GM18907 (cell line): ENCODE measurements around the gene PNMA6E.

Source experiments
- ATAC-seq: cut with Tn5 transposase; IDR thresholded peaks from one replicate; pipeline ENCODE4 v1.9.1; 2021; ENCODE audit warnings: mild to moderate bottlenecking, moderate library complexity; ENCODE audit not compliant: unreplicated experiment

Gene PNMA6E

DNA sequence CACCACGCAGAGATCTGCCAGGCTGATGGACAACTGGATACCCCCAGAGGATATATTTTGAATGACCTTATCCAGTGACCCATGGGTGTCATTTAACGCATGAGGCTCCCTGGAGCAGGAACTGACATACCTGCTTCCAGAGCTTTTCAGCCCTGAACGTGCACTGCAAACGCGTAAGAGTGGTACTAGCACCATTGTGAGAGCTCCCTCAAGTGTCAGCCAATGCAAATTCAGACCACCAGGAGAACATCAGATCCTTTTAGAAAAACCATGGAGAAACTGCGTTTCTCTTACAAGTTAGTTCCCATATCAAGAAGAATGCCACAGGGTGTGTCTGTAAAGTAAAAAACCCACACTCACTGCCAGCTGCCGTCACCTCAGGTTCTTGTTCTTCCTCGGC, 37.4 kb upstream of the PNMA6E start:
- ATAC-seq, result no peak

DNA sequence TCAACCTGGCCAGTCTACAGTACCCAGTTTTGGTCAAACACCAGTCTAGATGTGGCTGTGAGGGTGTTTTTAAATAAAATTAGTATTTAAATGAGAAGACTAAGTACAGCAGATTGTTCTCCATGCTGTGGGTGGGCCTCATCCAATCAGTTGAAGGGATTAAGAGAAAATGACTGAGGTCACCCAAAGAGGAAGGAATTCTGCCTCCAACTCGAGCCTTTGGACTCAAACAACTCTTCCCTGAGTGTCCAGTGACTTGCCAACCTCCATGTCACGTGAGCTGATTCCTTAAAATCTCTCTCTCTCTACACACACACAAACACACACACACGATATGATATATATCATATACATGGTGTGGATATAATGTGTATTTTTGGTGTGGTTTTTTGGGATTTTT, 34.7 kb upstream of the PNMA6E start:
- ATAC-seq, result no peak

DNA sequence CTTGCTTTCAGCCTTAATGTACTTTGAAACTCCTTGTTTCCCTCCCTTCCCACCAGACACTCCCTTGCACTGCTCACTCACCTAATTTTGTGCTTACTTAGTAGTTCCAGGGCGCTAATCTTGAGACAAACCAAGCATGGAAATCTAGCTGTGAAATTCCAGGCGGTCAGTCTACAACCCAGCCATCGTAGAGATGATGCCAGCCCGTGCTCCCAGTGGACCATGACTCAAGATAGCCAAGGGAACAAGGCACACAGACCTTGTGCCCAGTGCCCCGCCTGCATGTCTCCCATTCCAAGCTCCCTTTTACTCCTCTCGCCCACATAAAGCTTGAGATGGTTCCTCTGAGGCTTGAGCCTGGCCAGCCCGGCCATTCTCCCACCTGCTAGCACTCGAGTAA, 33.7 kb upstream of the PNMA6E start:
- ATAC-seq, result no peak

DNA sequence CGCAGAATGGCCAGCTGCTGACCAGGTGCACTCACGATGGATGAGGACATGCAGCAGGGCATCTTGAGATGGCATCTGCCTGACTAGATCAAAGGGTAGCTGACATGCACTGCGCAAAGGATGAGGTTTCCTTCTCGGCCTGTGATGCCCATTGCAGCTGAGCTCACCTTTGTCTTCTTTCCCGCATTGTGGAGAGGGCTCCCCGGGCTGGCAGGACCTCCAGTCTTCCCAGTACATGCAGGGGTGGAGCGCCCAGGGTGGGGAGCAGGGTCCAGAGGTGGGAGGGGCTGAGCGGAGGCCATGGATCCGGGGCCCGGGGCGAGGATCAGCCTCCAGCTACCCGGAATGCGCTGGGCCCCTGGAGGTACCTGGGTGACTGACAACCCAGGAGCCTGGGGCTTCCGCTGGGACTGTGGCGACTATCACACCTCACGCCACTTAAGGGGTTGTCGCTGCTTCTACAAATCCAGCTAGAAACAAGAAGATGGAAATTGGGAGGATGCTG, 32.7 kb upstream of the PNMA6E start:
- ATAC-seq, result no peak

DNA sequence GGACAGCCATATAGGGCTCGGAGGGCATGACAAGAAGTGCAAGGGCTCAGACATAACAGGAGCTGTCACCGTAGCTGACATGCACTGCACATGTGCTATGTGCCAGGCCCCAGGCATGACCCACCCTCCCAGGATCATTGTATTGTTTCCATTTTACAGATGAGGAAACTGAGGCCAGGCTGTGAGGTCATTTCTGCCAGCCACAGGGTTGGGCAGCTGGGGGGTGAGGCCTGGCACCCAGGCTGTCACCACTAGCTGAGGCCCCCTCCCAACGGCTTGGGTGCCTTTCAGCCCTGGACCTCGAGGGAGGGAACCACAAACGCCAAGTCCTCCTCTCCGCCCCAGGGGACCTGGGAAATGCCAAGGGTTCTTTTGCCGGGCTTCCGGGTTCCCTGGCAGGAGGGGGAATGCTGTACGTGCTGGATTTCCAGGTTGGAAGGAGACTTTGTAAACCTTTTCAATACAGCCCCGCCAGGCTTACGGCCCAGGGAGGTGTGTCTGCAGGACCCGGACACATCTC, 32.1 kb upstream of the PNMA6E start:
- ATAC-seq, result no peak

DNA sequence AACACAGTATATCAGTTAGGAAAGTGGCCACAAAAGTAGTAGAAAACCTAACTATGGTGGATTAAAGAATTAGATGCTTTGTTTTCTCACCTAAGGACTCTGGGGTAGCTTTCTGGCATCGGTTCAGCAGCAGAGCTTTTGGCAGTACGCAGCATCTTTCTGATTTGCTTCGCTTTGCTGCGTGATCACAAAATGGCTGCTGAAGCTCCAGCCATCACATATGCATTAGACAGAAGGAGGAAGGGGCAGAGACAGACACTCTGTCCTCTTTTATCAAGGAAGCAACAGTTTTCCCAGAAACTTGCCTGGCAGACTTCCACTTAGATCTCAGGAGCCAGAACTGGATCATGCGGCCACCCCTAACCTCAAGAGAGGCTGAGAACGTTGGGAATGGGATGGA, 29.6 kb upstream of the PNMA6E start:
- ATAC-seq, result no peak

DNA sequence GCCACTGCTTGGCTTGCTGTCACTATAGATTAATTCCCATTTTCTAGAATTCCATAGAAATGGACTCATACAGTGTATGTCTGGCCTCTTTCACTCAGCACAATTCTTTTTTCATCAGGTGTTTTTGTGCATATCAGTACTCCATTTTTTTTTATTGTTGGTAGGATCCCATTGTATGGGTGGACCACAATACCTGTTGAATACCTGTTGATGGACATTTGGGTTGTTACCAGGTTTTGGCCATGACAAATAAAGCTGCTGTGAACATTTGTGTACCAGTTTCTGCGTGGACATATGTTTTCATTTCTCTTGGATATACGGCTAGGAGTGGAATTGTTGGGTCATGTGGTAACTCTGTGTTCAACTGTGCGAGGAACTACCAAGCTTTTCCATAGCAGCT, 25.1 kb upstream of the PNMA6E start:
- no peak for ATAC-seq

DNA sequence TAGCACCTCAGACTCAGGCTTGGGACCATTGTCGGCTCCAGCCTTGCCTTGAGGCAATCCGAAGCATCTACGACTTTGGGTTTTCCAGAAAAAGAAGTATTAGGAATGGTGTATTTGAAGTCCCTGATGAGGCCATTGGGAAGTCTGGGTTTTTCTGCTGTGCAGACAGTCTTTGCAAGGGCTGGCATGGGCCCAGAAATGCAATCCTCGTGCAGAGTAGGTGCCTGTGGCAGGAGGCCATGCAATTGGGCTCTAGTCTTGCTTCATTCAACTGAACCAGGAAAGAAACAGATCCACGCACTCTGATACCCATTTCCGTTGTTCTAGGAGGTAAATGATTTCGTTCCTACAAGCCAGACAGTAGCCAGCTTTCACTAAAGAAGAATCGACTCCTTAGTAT, 22.5 kb upstream of the PNMA6E start:
- ATAC-seq, result no peak

DNA sequence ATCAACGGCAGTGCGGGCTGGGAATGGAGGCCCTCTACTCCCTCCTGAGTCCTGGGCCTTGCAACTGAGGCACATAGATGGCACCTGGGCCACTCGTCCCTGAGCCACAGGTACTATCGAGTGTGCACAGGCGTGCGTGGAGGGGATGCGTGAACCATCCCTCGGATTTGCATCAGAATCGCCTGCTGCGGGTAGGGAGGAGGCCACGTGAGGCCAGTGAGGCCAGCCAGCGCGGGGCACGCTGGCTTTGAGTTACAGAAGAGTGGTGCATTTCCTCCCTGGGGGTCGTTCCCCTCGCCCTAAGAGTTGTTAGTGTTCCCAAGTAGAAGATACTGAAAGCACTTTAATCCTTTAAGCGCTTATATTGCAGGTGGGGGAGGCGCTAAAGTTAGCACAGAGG, 20.7 kb upstream of the PNMA6E start:
- ATAC-seq, result no peak

DNA sequence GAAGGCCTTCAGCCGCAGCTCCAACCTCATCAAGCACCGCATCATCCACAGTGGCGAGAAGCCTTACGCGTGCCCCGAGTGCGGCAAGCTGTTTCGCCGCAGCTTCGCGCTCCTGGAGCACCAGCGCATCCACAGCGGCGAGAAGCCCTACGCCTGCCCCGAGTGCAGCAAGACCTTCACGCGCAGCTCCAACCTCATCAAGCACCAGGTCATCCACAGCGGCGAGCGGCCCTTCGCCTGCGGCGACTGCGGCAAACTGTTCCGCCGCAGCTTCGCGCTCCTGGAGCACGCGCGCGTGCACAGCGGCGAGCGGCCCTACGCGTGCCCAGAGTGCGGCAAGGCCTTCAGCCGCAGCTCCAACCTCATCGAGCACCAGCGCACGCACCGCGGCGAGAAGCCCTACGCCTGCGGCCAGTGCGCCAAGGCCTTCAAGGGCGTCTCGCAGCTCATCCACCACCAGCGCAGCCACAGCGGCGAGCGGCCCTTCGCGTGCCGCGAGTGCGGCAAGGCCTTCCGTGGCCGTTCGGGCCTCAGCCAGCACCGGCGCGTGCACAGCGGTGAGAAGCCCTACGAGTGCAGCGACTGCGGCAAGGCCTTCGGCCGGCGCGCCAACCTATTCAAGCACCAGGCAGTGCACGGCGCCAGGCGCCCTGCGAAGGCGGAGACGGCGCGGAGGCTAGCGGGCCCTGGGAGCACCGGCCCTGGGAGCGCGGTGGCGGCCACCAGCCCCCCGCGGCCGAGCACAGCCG, 19.9 kb upstream of the PNMA6E start:
- no peak for ATAC-seq

DNA sequence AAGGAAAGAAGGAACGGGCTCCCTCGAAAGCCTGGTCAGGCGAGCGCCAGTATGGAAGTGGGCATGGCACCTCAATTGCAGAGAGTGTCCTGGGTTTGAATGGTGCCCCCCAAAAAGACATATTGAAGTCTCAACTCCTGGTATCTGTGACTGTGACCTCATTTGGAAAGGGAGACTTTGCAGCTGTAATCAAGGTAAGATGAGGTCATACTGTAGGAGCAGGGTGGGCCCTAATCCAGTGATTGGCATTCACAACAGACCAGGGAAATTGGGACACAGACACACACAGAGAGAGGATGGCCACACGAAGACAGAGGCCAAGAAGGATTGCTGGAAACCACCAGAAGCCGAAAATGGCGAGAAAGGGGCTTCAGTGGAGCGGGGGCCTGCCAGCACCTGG, 16.5 kb upstream of the PNMA6E start:
- no peak for ATAC-seq

DNA sequence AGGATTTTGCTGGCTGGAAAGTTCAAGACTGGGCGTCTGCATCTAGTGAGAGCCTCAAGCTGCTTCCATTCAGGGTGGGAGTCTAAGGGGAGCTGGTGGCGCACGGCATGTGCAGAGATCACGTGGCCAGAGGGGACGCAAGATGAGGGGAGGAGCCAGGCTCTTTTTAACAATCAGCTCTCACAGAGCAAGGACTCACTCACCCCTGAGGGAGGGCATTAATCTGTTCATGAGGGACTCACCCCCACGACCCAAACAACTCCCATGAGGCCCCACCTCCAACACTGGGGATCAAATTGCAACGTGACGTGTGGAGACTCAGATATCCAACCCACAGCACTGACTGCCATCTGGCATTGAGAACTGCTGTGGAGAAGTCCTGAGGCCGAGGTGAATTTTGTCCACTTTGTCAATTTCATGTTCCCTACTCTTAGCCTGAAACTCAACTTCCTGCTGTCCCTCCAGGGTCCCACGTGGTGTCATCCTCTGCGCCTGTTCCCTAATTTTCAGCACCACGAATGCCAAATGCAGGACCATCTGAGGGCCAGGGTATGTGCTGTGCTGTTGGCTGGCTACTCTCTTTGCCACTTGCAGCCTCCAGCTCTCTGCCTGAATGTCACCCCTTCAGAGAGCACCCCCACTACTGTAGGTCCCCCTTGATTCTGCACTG, 15.8 kb upstream of the PNMA6E start:
- no peak for ATAC-seq

DNA sequence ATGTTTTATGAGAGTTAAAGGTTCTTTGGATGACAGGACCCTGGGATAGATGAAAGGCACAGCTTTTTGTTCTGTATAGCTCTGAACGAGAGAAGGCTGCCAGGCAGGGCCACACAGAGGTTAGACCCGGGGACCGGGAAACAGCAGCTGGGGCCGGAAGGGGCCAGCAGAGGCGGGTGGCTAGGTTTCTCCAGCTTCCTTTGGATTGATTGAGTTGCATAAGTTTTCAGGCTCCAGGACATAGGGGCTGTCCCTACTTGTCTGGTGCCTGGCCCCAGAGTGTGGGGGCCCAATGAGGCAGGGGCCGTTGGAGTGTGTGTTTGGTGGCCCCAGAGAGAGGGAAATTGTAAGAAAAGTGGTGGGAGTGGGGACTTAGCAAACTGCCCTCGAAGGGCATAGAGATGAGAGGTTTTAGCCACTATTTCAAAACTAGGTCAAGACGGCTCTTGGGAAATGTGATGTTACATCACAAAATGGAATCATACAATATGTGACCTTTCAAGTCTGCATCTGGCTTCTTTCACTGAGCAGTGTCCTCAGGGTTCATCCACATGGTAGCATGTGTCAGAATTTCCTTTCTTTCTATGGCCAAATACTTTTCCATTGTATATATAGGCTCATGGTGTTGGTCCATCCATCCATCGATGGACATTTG, 13.8 kb upstream of the PNMA6E start:
- no peak for ATAC-seq

DNA sequence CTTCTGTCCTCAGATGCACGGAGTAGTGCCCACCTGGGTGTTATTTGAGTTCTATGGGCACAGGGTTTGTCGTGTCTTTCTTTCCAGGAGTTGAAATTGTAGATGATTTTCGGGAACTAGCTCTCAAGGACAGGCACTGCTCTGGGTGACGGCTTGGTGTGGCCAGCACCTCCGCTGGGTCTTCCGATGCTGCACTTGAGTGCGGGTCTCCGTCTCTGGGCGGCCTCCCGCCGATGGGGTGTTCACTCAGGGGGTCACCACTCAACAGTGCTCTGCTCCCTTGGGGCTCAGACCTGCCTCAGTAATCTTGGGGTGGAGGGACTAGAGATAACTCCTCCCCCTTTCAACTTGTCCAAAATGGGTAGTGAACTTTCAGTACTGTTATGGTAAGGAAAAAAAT, 12.6 kb upstream of the PNMA6E start:
- ATAC-seq, result no peak

DNA sequence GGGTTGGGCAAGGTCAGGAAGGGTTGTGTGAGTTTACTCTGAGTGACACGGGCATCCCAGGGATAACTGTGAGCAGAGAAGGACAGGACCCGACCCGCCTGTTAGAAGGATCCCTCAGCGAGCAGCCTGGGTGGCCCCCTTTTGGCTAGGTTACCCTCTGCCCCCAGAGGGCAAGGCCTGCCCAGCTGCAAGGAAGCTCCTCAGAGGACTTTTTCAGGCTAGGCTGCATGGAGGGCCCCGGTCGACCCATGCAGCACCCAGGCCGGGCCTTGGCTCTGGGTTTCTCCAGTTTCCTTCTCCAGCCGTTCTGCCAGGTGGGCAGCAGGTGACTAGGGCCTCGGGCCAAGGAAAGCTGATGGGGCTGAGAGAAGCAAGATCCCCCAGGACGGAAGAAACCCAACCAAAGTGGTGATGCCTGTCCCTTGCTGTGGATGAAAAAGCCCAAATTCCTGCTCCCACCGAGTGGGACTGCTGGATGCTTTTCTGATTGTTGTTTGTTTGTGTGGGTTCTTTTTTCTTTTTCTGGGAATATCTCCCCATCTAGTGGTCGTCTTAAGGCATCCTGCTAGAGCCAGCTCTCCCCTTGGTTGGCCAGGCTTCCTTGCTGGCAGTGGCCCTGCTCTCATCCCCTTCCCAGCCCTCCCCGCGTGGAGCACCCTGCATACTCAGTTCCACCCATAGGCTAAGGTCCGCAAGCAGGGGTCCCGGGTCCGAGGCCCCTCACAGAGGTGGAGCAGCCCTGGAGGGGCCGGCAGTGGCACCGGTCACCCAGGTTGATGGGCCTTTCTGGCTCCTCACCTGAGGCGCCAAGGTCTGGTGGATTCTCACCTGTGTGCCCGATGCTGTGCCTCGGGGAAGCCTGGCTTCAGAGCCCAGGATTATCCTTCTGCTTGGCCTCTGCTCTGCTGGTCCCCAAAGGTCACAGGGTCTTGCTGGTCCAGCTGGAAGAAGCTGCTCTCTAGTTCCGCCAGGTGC, 11.9 kb upstream of the PNMA6E start:
- no peak for ATAC-seq

DNA sequence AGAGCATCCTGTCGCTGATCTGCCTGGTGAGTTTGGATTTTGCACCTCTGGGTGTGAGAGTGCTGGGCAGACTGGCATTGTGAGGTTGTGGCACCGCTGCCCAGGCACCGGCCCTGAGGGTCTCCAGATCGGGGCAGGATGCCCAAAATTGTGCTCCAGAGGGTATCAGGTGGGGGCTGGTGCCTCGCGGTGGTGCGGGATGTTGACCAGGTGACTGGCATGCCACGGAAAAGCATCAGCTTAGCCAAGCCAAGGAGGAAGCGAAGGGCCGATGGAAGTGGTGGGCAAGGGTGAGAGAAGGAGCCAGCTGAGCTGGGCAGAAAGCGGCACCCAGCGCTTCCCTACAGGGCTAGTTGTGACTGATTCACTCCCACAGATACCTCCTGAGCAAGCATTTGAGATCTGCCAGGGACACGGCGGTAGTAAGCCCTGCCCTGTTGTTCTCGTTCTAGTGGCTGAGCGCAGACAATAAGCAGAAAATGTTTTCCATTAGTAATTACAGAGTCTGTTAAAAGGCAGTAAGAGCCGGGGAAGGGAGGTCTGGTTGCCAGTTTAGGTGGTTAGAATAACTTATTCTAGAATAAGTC, 10.9 kb upstream of the PNMA6E start:
- ATAC-seq, result no peak

DNA sequence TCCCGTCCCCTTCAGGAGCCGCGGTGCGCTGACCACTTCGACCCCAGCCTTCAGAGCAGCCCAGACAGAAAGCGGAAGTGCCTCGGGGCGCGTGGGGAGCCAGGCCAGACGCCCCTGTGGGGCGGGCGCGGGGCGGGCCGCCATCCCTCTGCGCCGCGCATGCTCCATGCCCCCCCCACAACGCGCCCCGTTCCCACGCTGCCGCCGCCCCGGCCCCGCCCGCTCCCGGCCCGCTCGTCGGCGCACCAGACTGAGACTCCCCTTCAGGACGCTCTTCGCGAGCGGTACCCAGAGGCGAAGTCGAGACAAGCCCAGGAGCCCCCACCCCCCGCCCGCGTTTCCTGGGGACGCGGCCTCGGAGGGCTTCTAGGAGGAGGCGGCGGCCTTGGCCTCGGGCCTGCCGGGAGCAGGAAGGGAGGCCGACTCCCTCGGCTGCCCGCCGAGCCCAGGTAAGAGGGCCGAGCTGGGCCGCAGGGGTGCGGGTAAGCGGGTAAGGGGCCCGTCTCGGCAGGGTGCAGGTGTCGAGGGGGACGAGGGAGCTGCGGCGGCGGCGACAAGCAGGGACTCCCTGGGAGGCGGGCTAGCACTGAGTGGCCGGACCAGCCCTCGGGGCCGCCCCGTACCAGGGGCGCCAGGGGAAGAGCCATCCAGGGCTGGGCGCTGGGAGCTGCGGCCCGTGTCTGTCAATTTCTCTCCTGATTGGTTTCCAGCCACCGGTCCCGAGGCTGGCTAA, 10.3 kb upstream of the PNMA6E start, which contains the start of gene ZFP92:
Gene ZFP92 (plus strand): TSS at position 218 of the 733 bp plus-strand sequence. CDS start 6,851 bp downstream, outside the sequence.
- ATAC-seq, result no peak

DNA sequence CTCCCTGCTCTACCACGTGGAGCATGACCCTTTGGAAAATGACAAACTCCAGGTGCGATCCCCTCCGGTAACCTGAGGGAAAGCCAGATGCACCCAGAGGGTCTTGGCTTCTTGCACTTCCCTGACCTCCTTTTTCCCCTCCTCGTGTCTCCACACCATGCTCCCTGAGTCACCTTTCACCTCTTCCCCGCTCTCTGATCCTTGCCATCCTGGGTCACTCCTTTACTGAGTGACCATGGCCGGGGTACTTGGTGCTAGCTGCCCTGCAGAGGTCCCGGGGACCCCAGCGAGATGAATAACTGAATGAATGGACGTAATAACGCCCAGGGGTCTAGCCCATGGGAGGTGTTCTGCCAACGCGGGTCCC, 9.7 kb upstream of the PNMA6E start:
- ATAC-seq, result no peak

DNA sequence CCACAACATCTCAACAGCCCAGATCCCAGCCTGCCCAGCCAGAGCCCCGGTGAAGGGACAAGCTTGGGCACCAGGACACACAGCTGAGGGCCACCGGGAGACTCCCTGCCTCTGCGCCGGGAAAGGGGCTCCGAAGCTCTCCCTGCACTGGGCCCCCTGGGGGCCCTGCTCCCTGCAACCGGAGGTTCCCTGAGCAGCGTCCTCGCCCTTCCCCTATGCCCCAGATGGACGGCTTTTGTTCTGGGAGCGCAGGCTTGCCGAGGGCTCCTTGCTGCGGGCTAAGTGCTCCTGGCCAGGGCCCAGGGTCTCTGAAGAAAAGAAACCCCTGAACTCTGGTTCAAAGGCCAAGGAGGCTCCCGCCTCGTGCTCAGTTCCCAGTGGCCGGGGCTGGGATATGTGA, 9.2 kb upstream of the PNMA6E start:
- ATAC-seq, result no peak
